LNCAP (cell line): Measurements from ENCODE around the gene INPP5B.

Experiments used
- CTCF ChIP-seq: fragments of 450-650 bp; IDR thresholded peaks from 2 replicates; pipeline ENCODE4 v1.5.1; 2017; ENCODE audit warnings: mild to moderate bottlenecking

The INPP5B gene

GRCh38 chr1:37892151-37893047 lies 54.5 kb downstream of the INPP5B start:
- no peak for TF ChIP-seq CTCF

DNA sequence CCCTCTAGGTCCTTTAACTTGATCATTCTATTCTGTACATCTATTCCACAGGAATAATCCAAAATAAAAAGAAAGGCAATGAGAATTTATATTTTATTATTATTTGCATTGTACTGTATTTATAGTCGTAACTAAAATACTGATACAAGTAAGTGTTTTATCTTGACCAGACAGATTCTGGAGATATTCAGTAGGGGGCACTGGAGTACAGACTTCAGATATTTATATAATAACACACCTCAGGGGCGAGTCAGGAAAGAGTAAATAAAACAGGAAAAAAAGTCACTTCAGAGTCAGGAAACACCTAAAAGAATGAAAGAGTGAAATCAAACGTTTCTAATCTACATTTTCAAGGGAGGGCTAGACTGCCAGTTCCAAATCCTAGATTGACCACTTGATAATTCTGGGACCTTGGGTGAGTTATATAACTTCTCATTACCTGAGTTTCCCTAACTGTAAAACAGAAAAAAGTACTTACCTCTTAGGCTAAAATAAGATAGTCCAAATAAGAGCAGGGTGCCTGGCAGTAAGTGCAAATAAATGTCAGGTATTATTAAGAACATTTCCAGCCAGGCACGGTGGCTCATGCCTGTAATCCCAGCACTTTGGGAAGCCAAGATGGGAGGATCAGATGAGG lies 56.4 kb downstream of the INPP5B start:
- peak; percentile 70 for TF ChIP-seq CTCF

- no peak for TF ChIP-seq CTCF
Measured at GRCh38 chr1:37888022-37888700, 58.7 kb downstream of the INPP5B start.

DNA sequence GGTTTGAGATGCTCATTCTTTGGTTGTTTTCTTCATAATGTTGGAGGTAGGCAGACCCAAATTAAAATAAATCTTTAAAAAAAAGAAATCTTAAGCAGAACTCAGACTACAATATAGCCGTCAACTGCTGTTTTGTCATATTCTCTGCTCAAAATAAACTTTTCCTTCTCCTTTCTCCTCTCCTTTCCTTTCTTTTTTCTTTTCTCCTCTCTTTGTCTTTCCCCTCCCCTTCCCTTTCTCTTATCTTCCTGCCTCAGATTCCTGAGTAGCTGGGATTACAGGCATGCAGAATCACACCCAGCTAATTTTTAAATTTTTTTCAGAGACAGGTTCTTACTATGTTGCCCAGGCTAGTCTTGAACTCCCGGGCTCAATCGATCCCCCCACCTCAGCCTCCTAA lies 62.7 kb downstream of the INPP5B start:
- TF ChIP-seq CTCF = no peak

DNA sequence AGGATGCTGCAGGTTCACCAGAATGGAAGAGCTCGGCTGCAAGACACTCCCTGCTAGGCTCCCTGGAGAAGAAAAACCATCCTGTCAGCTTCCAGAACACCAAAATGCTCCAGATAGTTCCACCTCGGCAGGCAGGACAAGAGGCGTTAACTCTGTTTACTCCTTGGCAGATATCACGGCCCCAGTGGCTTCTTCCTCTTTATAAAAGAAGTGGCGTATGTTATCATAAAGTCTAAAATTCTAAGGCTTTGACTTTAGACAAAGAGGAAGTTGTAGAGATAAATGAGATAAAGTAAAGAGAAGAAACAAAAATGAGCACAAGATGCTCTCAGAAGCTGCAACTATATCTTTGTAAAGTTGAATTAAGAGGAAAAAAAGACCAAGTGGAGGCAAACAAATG lies 63.2 kb downstream of the INPP5B start:
- no peak for TF ChIP-seq CTCF

- no peak for TF ChIP-seq CTCF
Measured at GRCh38 chr1:37879865-37880264, 67.0 kb downstream of the INPP5B start.

- TF ChIP-seq CTCF = no peak
Measured at GRCh38 chr1:37878071-37878470, 68.8 kb downstream of the INPP5B start.
